Epithelial cell of proximal tubule (primary cell): ENCODE data around the gene CPA4. TPM values are rescaled to one million over a fixed set of nuclear protein-coding genes. Genes with fewer than 3 reads are reported as not detected.

ENCODE experiments used
- DNase-seq: peaks from one replicate; pipeline ENCODE4 v3.0.0-alpha.2; 2011; ENCODE audit warnings: low read depth
- H3K4me3 ChIP-seq: 2 replicates; pipeline ENCODE4 v1.5.1; 2011; ENCODE audit warnings: low read depth, mild to moderate bottlenecking, low read length
- total RNA-seq: library from RNA; depleted of rRNA; stranded (reverse); fragments of >200 nt; gene quantifications from 2 replicates; pipeline ENCODE4 v1.2.3, GENCODE V29; 2015
- TF ChIP-seq, protein P1 (sequence below): conservative IDR thresholded peaks from 2 replicates; pipeline ENCODE4 v1.5.1; 2012; ENCODE audit warnings: low read depth, mild to moderate bottlenecking, low read length

The CPA4 gene
- total RNA-seq, 1 donor from 2014 or later = 19.6 TPM

- H3K4me3 ChIP-seq = no peak overlapping the region
- TF ChIP-seq, protein P1, sequence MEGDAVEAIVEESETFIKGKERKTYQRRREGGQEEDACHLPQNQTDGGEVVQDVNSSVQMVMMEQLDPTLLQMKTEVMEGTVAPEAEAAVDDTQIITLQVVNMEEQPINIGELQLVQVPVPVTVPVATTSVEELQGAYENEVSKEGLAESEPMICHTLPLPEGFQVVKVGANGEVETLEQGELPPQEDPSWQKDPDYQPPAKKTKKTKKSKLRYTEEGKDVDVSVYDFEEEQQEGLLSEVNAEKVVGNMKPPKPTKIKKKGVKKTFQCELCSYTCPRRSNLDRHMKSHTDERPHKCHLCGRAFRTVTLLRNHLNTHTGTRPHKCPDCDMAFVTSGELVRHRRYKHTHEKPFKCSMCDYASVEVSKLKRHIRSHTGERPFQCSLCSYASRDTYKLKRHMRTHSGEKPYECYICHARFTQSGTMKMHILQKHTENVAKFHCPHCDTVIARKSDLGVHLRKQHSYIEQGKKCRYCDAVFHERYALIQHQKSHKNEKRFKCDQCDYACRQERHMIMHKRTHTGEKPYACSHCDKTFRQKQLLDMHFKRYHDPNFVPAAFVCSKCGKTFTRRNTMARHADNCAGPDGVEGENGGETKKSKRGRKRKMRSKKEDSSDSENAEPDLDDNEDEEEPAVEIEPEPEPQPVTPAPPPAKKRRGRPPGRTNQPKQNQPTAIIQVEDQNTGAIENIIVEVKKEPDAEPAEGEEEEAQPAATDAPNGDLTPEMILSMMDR = no peak
- no peak for DNase-seq
These were observed 10.2 kb downstream of the CPA4 start for GRCh38 chr7:130303127-130303526.

GRCh38 chr7:130303551-130303950 is 10.6 kb downstream of the CPA4 start:
- TF ChIP-seq, protein P1 = no peak
- DNase-seq = no peak
- H3K4me3 ChIP-seq = no peak overlapping the region

- DNase-seq = no peak
- no peak overlapping the region for H3K4me3 ChIP-seq
- TF ChIP-seq, protein P1 = no peak
These were observed 11.0 kb downstream of the CPA4 start for GRCh38 chr7:130303982-130304381.

- H3K4me3 ChIP-seq = no peak overlapping the region
- TF ChIP-seq, protein P1 = no peak
- no peak for DNase-seq
These were observed 11.9 kb downstream of the CPA4 start for GRCh38 chr7:130304878-130305277.

DNA sequence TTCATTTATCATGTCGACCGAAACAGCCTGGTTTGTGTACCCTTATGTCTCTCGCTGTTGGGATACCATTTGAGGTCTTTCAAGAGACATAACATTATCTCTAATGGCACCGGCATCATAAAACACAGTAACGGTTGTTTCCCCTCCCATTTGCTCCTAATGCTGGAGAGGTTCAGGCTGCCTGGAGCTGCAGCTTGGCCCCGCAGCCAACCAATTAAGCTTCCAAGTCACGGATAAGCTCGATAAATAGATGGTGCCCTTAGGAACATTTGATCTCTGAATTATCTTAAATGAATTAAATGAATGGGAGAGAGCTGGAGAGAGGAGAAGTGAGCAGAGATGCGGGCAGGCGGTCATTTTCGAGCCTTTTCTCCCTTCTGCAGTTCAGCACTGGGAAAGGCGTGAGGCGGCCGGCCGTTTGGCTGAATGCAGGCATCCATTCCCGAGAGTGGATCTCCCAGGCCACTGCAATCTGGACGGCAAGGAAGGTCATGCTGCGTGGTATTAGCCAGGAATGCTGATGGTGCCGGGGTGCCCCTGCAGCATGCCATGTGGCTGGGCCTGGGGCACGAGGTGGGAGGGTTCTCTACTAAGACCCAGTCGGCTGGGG is 12.6 kb downstream of the CPA4 start:
- H3K4me3 ChIP-seq = no peak overlapping the region
- TF ChIP-seq, protein P1 = no peak
- no peak for DNase-seq

- no peak overlapping the region for H3K4me3 ChIP-seq
- DNase-seq = no peak
- TF ChIP-seq, protein P1 = no peak
These were observed 17.0 kb downstream of the CPA4 start for GRCh38 chr7:130309986-130310385.

DNA sequence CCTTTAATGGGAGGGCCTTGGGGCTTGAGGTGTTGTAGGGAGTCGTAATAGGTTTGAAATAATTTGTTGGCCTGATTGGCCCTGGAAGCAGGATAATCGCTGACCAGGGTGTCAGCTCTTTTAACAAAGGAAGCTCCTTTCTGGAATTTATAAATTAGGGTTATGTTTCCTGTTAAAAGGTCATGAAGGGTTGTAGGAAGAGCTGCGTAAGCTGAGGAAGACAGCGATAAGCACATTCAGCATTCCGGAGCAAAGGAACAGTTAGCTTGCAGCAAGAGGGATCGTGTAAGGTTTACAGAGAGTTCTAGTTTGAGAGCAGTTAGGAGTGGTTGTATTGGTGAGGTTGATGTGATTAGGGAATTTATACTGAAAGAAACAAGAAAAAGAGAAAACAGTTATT is 21.3 kb downstream of the CPA4 start:
- DNase-seq = no peak
- TF ChIP-seq, protein P1 = no peak
- H3K4me3 ChIP-seq = no peak overlapping the region
